ENCODE results near the gene KCNH6. TPM values are rescaled to one million over a fixed set of nuclear protein-coding genes. Genes with fewer than 3 reads are reported as not detected.

KCNH6 gene
- total RNA-seq, 1 donor from 2014 or later = 4.4 TPM

DNA sequence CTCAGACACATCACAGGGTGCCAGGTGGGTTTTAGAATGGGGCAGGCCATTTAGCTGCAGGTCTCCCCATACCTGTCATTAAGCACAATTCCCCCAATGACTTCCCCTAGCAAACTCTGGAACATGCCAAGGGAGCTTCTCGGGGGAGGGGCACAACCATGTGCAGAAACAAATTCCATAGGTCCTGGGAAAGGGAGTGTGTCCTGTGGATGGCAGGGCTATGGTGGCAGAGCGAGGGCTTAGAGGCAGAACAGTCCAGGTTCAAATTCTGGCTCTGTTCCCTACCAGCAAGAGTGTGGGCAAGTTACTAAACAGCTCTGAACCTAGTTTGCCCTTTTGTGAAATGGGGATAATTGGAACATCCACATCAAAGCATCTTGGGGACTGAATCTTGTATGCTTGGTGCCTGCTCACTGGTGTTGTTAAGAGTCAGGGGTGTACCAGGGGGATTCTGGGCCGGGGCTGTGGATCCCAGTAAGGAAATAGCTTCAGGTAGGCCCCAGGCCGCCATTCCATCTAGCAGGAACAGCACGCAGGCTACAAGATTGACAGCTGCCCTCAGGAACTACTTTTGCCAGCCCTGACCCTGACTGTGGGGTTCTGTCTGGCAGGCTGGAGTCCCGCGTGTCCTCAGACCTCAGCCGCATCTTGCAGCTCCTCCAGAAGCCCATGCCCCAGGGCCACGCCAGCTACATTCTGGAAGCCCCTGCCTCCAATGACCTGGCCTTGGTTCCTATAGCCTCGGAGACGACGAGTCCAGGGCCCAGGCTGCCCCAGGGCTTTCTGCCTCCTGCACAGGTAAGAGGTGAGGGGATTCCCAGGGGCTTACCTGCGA is 21.5 kb downstream of the KCNH6 start:
- no peak for DNase-seq (ENCODE audit: extremely low spot score, unreplicated experiment)
- no peak overlapping the region for H3K27ac Mint-ChIP-seq
- H3K36me3 Mint-ChIP-seq = no peaks in the 10 kb centered on the region
- no peaks in the 10 kb centered on the region for H3K4me1 Mint-ChIP-seq (ENCODE audit: unreplicated experiment)
- H3K27me3 Mint-ChIP-seq = peaks cover 6% of the 10 kb centered on the region
- TF ChIP-seq, protein P1, sequence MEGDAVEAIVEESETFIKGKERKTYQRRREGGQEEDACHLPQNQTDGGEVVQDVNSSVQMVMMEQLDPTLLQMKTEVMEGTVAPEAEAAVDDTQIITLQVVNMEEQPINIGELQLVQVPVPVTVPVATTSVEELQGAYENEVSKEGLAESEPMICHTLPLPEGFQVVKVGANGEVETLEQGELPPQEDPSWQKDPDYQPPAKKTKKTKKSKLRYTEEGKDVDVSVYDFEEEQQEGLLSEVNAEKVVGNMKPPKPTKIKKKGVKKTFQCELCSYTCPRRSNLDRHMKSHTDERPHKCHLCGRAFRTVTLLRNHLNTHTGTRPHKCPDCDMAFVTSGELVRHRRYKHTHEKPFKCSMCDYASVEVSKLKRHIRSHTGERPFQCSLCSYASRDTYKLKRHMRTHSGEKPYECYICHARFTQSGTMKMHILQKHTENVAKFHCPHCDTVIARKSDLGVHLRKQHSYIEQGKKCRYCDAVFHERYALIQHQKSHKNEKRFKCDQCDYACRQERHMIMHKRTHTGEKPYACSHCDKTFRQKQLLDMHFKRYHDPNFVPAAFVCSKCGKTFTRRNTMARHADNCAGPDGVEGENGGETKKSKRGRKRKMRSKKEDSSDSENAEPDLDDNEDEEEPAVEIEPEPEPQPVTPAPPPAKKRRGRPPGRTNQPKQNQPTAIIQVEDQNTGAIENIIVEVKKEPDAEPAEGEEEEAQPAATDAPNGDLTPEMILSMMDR (conservative IDR thresholded peaks at IDR 0.05) = no peak
- H3K4me3 Mint-ChIP-seq = no peak overlapping the region
- H3K9me3 Mint-ChIP-seq = no peaks in the 10 kb centered on the region

DNA sequence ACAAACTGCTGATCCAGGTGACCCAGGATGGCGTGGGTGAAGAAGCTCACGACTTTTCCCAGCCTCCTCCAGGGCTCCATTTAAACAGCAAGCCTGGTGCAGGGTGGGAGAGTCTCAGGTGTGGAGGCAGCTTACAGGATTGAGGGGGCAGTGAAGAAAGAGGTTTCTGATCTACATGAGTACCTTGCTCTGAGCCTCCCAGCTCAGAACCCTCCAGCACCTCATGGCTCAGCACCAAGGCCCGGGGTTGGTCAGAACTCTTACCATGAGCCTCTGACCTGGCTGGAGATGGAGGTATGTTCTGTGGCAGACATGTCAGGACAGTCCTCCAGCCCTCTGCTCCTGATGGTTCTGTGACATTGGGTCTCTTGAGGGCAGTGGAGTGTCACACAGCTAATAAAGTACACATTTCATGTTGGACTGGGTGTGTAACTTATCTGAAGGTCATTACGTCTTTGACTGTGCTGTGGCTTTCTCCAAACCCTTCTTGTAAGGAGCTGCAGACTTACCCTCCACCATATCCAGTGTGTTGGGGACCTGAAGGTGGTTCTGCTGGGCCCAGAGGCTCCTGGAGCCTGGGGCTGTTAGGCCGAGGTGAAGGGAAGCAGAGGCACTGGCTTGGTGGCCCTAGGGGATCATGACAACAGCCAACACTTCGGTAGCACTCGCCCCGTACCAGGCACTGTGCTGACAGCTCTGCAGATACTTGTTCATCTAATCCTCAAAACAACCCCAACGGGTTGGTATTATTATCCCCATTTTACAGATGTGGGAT is 23.3 kb downstream of the KCNH6 start:
- H3K4me3 Mint-ChIP-seq = no peak overlapping the region
- no peaks in the 10 kb centered on the region for H3K9me3 Mint-ChIP-seq
- no peaks in the 10 kb centered on the region for H3K36me3 Mint-ChIP-seq
- H3K4me1 Mint-ChIP-seq (ENCODE audit: unreplicated experiment) = no peaks in the 10 kb centered on the region
- DNase-seq (ENCODE audit: extremely low spot score, unreplicated experiment) = no peak
- H3K27me3 Mint-ChIP-seq = no peaks in the 10 kb centered on the region
- H3K27ac Mint-ChIP-seq = no peak overlapping the region
- TF ChIP-seq, protein P1 (conservative IDR thresholded peaks at IDR 0.05) = no peak

DNA sequence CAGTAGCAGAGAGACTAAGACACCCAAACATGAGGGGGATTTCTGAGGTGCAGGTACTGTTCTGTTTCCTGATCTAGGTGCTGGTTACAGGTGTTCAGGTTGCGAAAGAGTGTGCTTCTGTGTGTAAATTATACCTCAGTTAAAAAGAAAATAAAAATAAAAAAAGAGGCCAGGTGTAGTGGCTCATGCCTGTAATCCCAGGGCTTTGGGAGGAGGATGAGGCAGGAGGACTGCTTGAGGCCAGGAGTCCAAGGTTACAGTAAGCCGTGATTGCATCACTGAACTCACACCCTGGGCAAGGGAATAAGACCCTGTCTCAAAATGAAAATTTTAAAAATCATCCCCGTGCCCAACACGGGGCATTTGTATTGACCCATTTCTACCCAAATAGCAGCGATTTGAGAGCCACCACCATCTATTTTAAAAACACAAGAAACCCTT is 23.9 kb downstream of the KCNH6 start:
- Mint-ChIP-seq H3K9me3 (no peaks in the 10 kb centered on the region), H3K27me3 (no peaks in the 10 kb centered on the region), H3K4me1 (ENCODE audit: unreplicated experiment) (peaks cover 4% of the 10 kb centered on the region), H3K4me3 (no peak overlapping the region), H3K27ac (no peak overlapping the region), H3K36me3 (no peaks in the 10 kb centered on the region)
- DNase-seq (ENCODE audit: extremely low spot score, unreplicated experiment) = no peak
- TF ChIP-seq, protein P1 (conservative IDR thresholded peaks at IDR 0.05) = no peak

DNA sequence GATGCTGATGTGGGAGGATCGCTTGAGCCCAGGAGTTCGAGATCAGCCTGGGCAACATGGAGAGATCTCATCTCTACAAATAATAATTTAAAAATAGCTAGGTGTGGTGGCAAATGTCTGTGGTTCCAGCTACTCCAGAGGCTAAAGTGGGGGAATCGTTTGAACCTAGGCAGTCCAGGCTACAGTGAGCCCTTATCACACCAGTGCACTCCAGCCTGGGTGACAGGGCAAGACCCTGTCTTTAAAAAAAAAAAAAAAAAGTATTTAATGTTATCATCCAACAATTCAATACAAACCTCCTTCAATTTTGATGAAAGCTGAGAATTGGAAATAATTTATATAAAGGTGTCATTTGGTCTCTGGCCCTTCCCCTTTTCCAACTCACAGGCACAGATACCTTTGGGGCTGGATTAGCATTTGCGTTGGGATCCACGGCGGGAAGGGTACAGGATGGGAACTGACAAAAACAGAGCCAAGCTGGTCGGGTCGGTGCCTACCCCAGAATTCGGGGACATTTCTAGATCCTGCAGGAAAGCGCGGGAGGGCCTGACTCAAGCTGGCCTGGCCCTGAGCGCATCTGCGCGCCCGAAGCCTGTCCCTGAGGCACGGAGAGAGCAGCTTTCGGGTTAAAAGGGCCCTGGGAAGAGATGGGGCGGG is 26.3 kb downstream of the KCNH6 start:
- Mint-ChIP-seq H3K9me3 (no peaks in the 10 kb centered on the region), H3K36me3 (peaks cover 2% of the 10 kb centered on the region), H3K27ac (peak overlapping the region; percentile 87), H3K4me1 (ENCODE audit: unreplicated experiment) (peaks cover 20% of the 10 kb centered on the region), H3K27me3 (no peaks in the 10 kb centered on the region), H3K4me3 (peak overlapping the region; percentile 92)
- TF ChIP-seq, protein P1 (conservative IDR thresholded peaks at IDR 0.05) = no peak
- no peak for DNase-seq (ENCODE audit: extremely low spot score, unreplicated experiment)

DNA sequence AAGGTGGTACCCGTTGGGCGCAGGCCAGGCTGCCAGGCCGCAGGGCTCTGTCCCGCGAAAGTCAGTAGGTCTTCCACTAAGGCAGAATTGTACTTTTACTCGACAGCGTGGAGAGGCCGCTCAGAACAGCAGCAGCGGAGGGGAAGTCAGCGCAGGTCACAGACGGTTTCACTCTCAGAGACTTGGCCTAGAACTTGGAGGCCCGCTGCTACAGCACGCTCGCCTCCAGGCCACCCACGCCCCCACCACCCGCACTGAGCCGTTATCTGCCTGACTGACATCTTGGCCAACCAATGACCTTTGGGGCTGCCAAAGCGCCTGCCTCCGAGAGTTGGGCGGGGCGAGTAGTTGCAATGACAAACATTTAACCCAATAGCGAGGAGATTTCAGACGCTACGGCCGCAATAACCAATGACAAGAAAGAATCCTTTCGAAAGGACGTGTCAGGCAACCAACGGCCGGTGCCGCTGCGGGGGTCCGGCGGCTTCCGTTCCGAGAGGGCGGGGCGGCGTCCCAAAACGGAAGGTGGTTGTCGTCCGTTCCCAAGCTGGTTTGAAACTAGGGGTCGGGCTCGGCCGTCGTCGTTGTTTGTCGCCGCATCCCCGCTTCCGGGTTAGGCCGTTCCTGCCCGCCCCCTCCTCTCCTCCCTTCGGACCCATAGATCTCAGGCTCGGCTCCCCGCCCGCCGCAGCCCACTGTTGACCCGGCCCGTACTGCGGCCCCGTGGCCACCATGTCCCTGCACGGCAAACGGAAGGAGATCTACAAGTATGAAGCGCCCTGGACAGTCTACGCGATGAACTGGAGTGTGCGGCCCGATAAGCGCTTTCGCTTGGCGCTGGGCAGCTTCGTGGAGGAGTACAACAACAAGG is 27.0 kb downstream of the KCNH6 start, which contains the start of gene DCAF7:
Gene DCAF7 (plus strand): TSS at position 532 of the 871 bp plus-strand sequence. CDS start 201 bp downstream, at position 733.
- peak; percentile 99 for DNase-seq (ENCODE audit: extremely low spot score, unreplicated experiment)
- H3K36me3 Mint-ChIP-seq = peaks cover 6% of the 10 kb centered on the region
- peak within 1 kb of the TSS; percentile 92 for H3K4me3 Mint-ChIP-seq
- H3K9me3 Mint-ChIP-seq = no peaks in the 10 kb centered on the region
- H3K27ac Mint-ChIP-seq = peak within 1 kb of the TSS; percentile 87
- TF ChIP-seq, protein P1 (conservative IDR thresholded peaks at IDR 0.05) = no peak
- H3K27me3 Mint-ChIP-seq = no peaks in the 10 kb centered on the region
- peaks cover 28% of the 10 kb centered on the region for H3K4me1 Mint-ChIP-seq (ENCODE audit: unreplicated experiment)

Measured in type B pancreatic cell (in vitro differentiated cells).